Measurements from ENCODE around the gene NUP133. TPM values are rescaled to one million over a fixed set of nuclear protein-coding genes. Genes with fewer than 3 reads are reported as not detected.
"Not testable (repeated sequence)": the region's sequence is repeated elsewhere in the genome, so short reads cannot be mapped to it uniquely, and the experiment has no call there.

The NUP133 gene
- polyA plus RNA-seq, 1 experiment: 29.6 TPM

DNA sequence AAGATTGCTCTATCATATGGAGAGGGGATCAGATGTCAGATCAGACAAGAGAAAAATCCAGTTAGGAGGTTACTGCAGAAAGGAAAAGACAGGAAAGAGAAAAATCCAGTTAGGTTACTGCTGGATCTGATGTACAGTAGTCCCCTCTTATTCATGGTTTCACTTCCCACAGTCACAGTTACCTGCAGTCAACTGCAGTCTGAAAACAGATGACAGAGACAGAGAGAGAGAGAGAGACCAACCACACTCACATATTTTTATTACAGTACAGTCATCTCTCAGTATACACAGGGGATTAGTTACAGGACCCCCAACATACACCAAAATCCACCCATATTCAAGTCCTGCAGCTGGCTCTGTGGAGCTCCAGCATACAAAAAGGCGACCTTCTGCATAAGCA, 29.3 kb downstream of the NUP133 start:
- POLR2A ChIA-PET: no interaction called here
- CTCF ChIA-PET: interaction anchor here (2.0 to 8.8 kb wide), 2 partner anchors 220 to 222 kb away, joined by 11 to 207 read pairs; no protein-coding TSS in a partner anchor
- Histone ChIP-seq H3K9me3 (ENCODE audit: control insufficient read depth, insufficient read depth, low read length) (no peaks in the 10 kb centered on the region), H3K27ac (ENCODE audit: low read depth, low read length) (no peak overlapping the region), H3K4me3 (ENCODE audit: low read depth, low read length) (no peak overlapping the region), H3K27me3 (ENCODE audit: control insufficient read depth, insufficient read depth, low read length) (no peaks in the 10 kb centered on the region)
- TF ChIP-seq, protein P1, sequence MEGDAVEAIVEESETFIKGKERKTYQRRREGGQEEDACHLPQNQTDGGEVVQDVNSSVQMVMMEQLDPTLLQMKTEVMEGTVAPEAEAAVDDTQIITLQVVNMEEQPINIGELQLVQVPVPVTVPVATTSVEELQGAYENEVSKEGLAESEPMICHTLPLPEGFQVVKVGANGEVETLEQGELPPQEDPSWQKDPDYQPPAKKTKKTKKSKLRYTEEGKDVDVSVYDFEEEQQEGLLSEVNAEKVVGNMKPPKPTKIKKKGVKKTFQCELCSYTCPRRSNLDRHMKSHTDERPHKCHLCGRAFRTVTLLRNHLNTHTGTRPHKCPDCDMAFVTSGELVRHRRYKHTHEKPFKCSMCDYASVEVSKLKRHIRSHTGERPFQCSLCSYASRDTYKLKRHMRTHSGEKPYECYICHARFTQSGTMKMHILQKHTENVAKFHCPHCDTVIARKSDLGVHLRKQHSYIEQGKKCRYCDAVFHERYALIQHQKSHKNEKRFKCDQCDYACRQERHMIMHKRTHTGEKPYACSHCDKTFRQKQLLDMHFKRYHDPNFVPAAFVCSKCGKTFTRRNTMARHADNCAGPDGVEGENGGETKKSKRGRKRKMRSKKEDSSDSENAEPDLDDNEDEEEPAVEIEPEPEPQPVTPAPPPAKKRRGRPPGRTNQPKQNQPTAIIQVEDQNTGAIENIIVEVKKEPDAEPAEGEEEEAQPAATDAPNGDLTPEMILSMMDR (IDR thresholded peaks at IDR 0.05; ENCODE audit: low read depth, low read length): no peak
- no peak for DNase-seq (ENCODE audit: low read depth, low spot score)

DNA sequence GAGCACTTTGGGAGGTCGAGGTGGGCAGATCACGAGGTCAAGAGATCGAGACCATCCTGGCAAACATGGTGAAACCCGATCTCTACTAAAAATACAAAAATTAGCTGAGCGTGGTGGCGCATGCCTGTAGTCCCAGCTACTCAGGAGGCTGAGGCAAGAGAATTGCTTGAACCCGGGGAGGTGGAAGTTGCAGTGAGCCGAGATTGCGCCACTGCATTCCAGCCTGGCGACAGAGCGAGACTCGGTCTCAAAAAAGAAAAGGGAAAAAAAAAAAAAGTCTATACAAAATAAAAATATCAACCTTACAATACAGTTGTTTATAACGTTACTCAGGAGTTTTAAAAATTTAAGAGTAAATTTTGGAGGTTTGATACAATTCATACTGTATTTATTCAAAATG, 32.3 kb downstream of the NUP133 start:
- H3K27ac ChIP-seq (ENCODE audit: low read depth, low read length); DNase-seq (ENCODE audit: low read depth, low spot score); H3K27me3 ChIP-seq (ENCODE audit: control insufficient read depth, insufficient read depth, low read length); H3K9me3 ChIP-seq (ENCODE audit: control insufficient read depth, insufficient read depth, low read length); H3K4me3 ChIP-seq (ENCODE audit: low read depth, low read length); POLR2A ChIA-PET: not testable (repeated sequence)
- CTCF ChIA-PET: interaction anchor here (1.1 to 2.1 kb wide), 2 partner anchors 217 to 220 kb away, joined by 6 to 9 read pairs; no protein-coding TSS in a partner anchor

DNA sequence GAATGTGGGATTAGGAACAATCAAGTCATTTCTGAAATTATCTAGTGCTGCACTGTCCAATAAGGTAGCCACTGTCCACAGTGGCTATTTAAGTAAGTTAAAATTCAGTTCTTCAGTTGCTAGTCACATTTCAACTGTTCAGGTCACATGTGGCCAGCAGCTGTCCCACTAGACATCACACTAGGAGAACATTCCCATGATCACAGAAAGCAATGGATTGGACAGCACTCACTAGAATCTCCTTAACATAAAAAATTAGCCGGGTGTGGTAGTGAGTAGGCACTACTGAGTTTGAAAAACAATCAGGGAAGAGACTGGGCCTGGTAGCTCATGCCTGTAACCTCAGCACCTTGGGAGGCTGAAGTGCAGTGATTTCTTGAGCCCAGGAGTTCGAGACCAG, 33.6 kb downstream of the NUP133 start:
- TF ChIP-seq, protein P1 (IDR thresholded peaks at IDR 0.05; ENCODE audit: low read depth, low read length): no peak
- DNase-seq (ENCODE audit: low read depth, low spot score): no peak
- ChIA-PET POLR2A (no interaction called here), CTCF (no interaction called here)
- H3K27me3 ChIP-seq (ENCODE audit: control insufficient read depth, insufficient read depth, low read length): no peaks in the 10 kb centered on the region
- H3K27ac ChIP-seq (ENCODE audit: low read depth, low read length): no peak overlapping the region
- H3K9me3 ChIP-seq (ENCODE audit: control insufficient read depth, insufficient read depth, low read length): no peaks in the 10 kb centered on the region
- H3K4me3 ChIP-seq (ENCODE audit: low read depth, low read length): no peak overlapping the region

DNA sequence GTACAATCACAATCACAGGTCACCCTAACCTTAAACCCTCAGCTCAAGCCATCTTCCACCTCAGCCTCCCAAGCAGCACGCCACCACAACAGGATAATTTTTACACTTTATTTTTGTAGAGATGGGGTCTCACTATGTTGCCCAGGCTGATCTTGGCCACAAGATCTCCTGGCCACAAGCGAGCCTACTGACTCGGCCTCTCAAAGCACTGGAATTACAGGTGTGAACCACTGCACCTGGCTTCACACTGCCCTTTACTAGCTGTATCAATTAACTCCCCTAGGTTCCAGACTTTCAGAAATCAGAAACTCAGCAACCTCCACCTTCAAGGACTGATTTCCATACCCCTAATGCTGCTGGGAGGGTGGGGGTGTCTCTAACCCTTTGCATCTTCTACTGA, 37.0 kb downstream of the NUP133 start:
- DNase-seq (ENCODE audit: low read depth, low spot score): no peak
- no peak overlapping the region for H3K4me3 ChIP-seq (ENCODE audit: low read depth, low read length)
- H3K27me3 ChIP-seq (ENCODE audit: control insufficient read depth, insufficient read depth, low read length): no peaks in the 10 kb centered on the region
- no peak overlapping the region for H3K27ac ChIP-seq (ENCODE audit: low read depth, low read length)
- POLR2A ChIA-PET: no interaction called here
- CTCF ChIA-PET: interaction anchor here (6.1 kb wide), 1 partner anchor 11 kb away, joined by 42 read pairs; no protein-coding TSS in a partner anchor
- TF ChIP-seq, protein P1 (IDR thresholded peaks at IDR 0.05; ENCODE audit: low read depth, low read length): no peak
- no peaks in the 10 kb centered on the region for H3K9me3 ChIP-seq (ENCODE audit: control insufficient read depth, insufficient read depth, low read length)

DNA sequence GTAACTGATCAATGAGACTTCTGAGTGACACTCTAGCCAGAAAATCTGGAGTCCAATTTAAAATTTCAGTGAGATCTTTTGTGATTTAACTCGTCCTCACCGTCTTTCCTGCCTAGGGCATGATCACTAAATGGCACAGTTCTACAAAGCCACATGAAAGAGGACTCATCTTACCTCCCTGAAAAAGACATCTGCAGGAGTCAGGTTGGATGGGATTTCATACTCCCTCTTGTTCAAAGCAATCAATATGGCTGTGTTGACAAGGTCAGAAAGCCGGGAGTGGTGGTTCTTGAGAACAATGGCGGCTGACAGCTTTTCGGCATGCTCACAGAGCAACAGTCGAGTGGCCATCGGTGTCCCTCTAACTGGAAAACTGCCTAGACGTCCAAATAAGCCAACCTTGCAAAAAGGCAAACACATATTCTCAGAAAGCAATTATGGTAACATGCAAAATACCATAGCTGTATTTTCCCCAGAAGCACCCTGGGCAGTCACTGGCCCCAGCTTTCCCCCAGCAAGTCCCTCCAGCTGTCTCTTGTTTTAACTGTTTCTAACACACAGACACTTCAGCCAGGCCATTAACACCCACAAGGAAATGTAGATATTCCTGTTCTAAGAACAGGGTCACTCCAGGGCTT, 37.6 kb downstream of the NUP133 start:
- TF ChIP-seq, protein P1 (IDR thresholded peaks at IDR 0.05; ENCODE audit: low read depth, low read length): no peak
- H3K9me3 ChIP-seq (ENCODE audit: control insufficient read depth, insufficient read depth, low read length): no peaks in the 10 kb centered on the region
- H3K27me3 ChIP-seq (ENCODE audit: control insufficient read depth, insufficient read depth, low read length): no peaks in the 10 kb centered on the region
- POLR2A ChIA-PET: no interaction called here
- DNase-seq (ENCODE audit: low read depth, low spot score): no peak
- CTCF ChIA-PET: interaction anchor here (6.1 kb wide), 1 partner anchor 12 kb away, joined by 42 read pairs; no protein-coding TSS in a partner anchor
- H3K27ac ChIP-seq (ENCODE audit: low read depth, low read length): no peak overlapping the region
- no peak overlapping the region for H3K4me3 ChIP-seq (ENCODE audit: low read depth, low read length)
